Measurements from ENCODE around the gene HSPH1.

- TF ChIP-seq CTCF (conservative IDR thresholded peaks at IDR 0.05; ENCODE audit: low read length) (no peak), EZH2phosphoT487 (IDR thresholded peaks at IDR 0.05; ENCODE audit: borderline replicate concordance) (no peak)
Measured at GRCh38 chr13:31208559-31209122, 46.9 kb upstream of the HSPH1 start.
